ENCODE results near the gene GNB1L.

DNA sequence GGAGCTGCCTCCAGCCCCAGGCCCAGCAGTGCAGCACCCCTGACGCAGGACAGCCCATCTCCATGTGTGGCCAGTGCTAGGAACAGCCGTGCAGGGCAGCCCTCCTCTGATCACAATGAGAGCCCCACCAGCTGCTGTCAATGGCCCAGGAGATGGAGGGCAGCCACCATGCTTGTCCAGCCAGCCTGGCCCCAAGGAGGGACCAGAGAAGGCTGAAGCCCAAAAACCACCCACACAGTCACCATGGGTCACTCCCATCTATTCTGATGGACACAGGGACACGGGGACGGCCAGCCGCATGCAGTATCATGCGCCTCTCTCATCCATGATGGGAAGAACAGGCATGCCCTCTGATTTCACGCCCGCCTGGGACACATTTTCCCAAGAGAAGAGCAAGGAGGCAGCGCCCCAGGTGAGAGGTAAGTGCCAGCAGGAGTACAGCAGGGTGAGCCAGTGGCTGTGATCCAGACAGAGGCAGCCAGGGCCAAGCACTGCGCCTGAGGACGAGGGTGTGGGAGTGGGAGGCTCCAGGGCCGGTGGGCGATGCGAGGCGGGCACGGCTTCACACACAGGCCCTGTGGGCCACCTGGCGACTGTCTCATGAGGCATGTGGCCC lies 33.6 kb upstream of the GNB1L start:
- no peak for TF ChIP-seq EZH2phosphoT487 (IDR thresholded peaks at IDR 0.05; ENCODE audit: insufficient read depth, low read depth)
- TF ChIP-seq EZH2 (IDR thresholded peaks at IDR 0.05; ENCODE audit: insufficient read depth, poor library complexity, severe bottlenecking): no peak

Measured in GM23248 (cell line).